Measurements from ENCODE around the gene CACNA2D4. TPM values are rescaled to one million over a fixed set of nuclear protein-coding genes. Genes with fewer than 3 reads are reported as not detected.

The CACNA2D4 gene
- total RNA-seq, 3 donors from 2014 or later = 3.9 to 9.3 (median 4.8) TPM

DNA sequence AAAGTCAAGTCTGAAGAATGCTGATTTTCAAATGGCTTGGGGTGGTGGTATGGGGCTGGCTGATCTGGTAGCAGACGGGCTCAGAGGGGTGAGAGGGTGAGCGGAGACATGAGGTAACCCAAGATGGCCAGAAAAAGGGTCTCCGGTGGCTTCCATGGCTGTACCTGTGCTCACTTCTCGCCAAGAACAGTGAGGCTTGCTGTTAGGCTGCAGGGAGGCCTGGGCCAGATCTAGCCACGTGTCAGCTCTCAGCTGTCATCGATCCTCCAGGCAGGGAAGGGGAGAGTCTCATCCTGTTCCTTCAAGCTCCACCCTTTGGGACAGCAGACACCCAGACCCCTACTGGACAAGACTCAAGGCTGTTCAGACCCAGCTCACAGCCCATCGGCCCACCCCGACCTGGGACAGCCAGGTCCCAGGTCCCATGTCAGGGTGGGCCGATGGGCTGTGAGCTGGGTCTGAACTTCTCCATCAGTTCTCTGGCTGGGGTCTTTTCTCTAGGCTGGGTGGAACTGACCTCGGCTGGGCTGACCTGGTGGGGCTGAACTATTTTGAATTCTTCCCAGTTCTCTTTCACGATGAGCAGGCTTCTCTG is 89.0 kb downstream of the CACNA2D4 start:
- peak in 1 of 3 donors; percentile 23 for DNase-seq
- H3K4me3 ChIP-seq = no peak overlapping the region
- ATAC-seq = no peak
- no peaks in the 10 kb centered on the region for H3K4me1 ChIP-seq (ENCODE audit: low read depth)
- H3K36me3 ChIP-seq (ENCODE audit: low read depth) = no peaks in the 10 kb centered on the region
- no peaks in the 10 kb centered on the region for H3K9me3 ChIP-seq
- TF ChIP-seq, protein P1, sequence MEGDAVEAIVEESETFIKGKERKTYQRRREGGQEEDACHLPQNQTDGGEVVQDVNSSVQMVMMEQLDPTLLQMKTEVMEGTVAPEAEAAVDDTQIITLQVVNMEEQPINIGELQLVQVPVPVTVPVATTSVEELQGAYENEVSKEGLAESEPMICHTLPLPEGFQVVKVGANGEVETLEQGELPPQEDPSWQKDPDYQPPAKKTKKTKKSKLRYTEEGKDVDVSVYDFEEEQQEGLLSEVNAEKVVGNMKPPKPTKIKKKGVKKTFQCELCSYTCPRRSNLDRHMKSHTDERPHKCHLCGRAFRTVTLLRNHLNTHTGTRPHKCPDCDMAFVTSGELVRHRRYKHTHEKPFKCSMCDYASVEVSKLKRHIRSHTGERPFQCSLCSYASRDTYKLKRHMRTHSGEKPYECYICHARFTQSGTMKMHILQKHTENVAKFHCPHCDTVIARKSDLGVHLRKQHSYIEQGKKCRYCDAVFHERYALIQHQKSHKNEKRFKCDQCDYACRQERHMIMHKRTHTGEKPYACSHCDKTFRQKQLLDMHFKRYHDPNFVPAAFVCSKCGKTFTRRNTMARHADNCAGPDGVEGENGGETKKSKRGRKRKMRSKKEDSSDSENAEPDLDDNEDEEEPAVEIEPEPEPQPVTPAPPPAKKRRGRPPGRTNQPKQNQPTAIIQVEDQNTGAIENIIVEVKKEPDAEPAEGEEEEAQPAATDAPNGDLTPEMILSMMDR (IDR thresholded peaks at IDR 0.05) = no peak
- intact Hi-C loops (cut with DNase I, micrococcal nuclease) = no loop called here

- no peaks in the 10 kb centered on the region for H3K36me3 ChIP-seq (ENCODE audit: low read depth)
- TF ChIP-seq, protein P1 (IDR thresholded peaks at IDR 0.05) = no peak
- DNase-seq (peak in 1 of 3 donors; percentile 9), ATAC-seq (no peak)
- H3K4me1 ChIP-seq (ENCODE audit: low read depth) = no peaks in the 10 kb centered on the region
- intact Hi-C loops (cut with DNase I, micrococcal nuclease) = no loop called here
- H3K9me3 ChIP-seq = no peaks in the 10 kb centered on the region
- no peak overlapping the region for H3K4me3 ChIP-seq
Measured at GRCh38 chr12:1828856-1829255, 89.6 kb downstream of the CACNA2D4 start.

DNA sequence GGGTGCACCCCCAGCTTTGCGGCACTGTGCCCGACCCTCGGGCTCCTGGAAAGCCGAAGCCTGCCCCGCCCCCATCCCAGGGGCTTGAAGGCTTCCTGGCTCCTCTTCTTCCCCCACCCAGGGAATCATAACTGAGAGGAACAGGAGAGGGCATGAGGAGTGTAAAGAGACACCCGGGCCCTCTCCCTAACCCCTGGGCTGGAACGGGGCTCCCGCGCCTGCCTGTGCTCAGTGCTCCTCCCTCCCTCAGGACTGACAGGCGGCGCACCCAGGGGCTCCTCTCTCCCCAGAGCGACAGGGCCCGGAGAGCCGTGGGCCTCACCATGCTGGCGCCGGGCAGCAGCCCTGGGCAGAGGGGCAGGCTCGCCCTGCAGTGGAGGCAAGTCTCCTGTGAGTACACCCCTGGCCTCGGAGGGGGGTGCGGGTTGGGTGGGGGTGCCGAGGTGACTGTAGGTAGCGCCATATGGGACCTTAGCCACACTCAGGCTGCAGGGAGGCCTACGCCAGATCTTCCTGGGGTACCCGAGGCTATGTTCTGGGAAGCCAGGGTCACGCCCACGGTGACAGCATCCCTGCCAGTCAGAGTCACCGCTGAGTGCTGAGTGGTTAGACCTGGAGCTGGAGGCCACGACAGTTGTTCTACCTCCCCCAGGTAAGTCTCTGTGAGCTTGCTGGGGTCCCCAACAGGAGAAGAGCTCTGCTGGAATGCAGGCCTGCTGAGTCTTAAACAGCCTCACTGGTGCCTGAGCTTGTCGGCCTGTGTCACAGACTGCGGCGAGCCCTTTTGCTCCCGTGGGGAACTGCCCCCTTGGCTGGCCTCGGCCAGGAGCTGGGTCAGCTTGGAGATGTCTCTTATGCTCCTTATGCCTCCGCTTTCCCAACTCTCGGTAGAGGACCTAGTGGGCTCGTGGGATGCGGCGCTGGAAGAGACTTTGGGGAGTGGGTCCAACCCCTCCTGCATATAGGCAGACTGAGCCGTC is 90.3 kb downstream of the CACNA2D4 start:
- Histone ChIP-seq H3K36me3 (ENCODE audit: low read depth) (no peaks in the 10 kb centered on the region), H3K4me3 (no peak overlapping the region), H3K9me3 (no peaks in the 10 kb centered on the region), H3K4me1 (ENCODE audit: low read depth) (no peaks in the 10 kb centered on the region)
- TF ChIP-seq, protein P1 (IDR thresholded peaks at IDR 0.05) = no peak
- DNase-seq (peak in 2 of 3 donors; percentile 15 to 31), ATAC-seq (no peak)
- intact Hi-C loops (cut with DNase I, micrococcal nuclease) = no loop called here

DNA sequence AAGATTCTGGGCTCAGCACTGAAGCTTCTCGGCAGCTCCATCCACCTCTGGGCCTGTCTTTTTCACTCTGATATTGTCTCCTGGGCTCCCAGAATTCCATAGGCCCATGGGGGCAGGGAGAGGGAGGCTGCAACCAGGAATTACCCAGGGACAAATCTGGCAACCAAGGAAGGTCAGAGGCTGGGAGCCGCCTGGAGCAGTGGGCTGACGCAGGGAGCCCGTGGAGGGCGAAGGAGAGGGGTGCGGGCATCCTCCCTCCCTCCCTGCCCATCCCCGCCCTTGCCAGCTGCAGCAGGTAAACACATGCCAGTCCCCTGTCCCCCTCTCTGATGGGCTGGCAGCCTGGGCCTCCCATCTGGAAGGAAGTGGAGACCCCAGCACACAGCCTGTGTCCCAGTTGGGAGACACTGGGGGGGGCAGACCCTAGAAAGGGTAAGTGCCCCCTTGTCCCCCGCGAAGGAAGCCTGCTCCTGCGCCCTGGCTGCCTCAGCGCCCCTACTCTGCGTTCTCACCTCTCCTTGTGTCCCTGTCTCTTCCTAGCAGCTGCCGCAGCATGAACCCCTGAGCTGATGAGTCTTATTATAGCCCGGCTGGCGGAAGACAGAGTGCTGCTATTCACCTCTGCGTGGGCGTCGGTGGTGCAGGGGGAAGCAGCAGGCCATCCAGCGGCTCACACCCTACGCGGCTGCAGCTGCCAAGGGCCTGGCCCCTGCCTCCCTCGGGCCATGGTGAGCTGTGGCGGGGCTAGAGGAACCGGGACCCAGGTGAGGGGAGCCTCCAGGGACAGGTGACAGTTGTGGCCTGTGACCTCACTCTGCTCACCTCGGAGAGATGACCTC is 91.4 kb downstream of the CACNA2D4 start:
- DNase-seq = peak in 2 of 3 donors; percentile 5 to 38
- no peak for ATAC-seq
- intact Hi-C loops (cut with DNase I, micrococcal nuclease) = no loop called here

GRCh38 chr12:1826401-1826800 is 92.1 kb downstream of the CACNA2D4 start:
- ATAC-seq = no peak
- Histone ChIP-seq H3K9me3 (no peaks in the 10 kb centered on the region), H3K36me3 (ENCODE audit: low read depth) (no peaks in the 10 kb centered on the region), H3K4me1 (ENCODE audit: low read depth) (no peaks in the 10 kb centered on the region), H3K4me3 (no peak overlapping the region)
- TF ChIP-seq, protein P1 (IDR thresholded peaks at IDR 0.05) = no peak
- intact Hi-C loops (cut with DNase I, micrococcal nuclease) = no loop called here
- DNase-seq = no peak

More for the DNA sequence above, 91.4 kb downstream of the CACNA2D4 start:
- Histone ChIP-seq H3K9me3 (no peaks in the 10 kb centered on the region), H3K4me1 (ENCODE audit: low read depth) (no peaks in the 10 kb centered on the region), H3K4me3 (no peak overlapping the region), H3K36me3 (ENCODE audit: low read depth) (no peaks in the 10 kb centered on the region)
- TF ChIP-seq, protein P1 (IDR thresholded peaks at IDR 0.05) = no peak
